Stimulated activated CD8-positive, alpha-beta memory T cell treated with anti-CD3 and anti-CD28 coated beads, Interleukin-15, amount 100 ng/mL, for 48 hours (primary cell): ENCODE data around the gene FAM89A.
"Not testable (repeated sequence)": the region's sequence is repeated elsewhere in the genome, so short reads cannot be mapped to it uniquely, and the experiment has no call there.

Experiments
- DNase-seq, 2 donors: peaks; one replicate each; pipeline ENCODE4 v3.0.0-alpha.2; 2020; ENCODE audit warnings: low read depth in 2 of 2

FAM89A gene

GRCh38 chr1:230994860-230995259 is 45.2 kb downstream of the FAM89A start:
- no peak for DNase-seq

GRCh38 chr1:230992100-230992774 is 47.8 kb downstream of the FAM89A start:
- DNase-seq, result no peak

GRCh38 chr1:230987448-230987847 is 52.6 kb downstream of the FAM89A start:
- no peak for DNase-seq

- no peak for DNase-seq
Measured at GRCh38 chr1:230986976-230987375, 53.1 kb downstream of the FAM89A start.

- DNase-seq, result no peak
Measured at GRCh38 chr1:230985711-230986110, 54.3 kb downstream of the FAM89A start.

- DNase-seq, result not testable (repeated sequence)
Measured at GRCh38 chr1:230984622-230985515, 55.2 kb downstream of the FAM89A start.

GRCh38 chr1:230983811-230984210 is 56.2 kb downstream of the FAM89A start:
- no peak for DNase-seq

GRCh38 chr1:230982696-230983095 is 57.4 kb downstream of the FAM89A start:
- DNase-seq, result no peak

- DNase-seq, result no peak
Measured at GRCh38 chr1:230979952-230980351, 60.1 kb downstream of the FAM89A start.

GRCh38 chr1:230979389-230979716 is 60.7 kb downstream of the FAM89A start:
- DNase-seq, result no peak

- peak; percentile 98 to 99 for DNase-seq
Measured at GRCh38 chr1:230978491-230979388, 61.3 kb downstream of the FAM89A start, which contains the start of the genes ARV1 and TTC13. Gene ARV1, plus strand, starts transcription at chr1:230979094. Its CDS starts 12 bp downstream, at chr1:230979106. Gene TTC13, minus strand, starts transcription at chr1:230978861. Its CDS starts 31 bp downstream, at chr1:230978830.

GRCh38 chr1:230977761-230978490 is 62.1 kb downstream of the FAM89A start:
- peak; percentile 5 to 24 for DNase-seq

GRCh38 chr1:230976825-230977747 is 63.0 kb downstream of the FAM89A start:
- no peak for DNase-seq

GRCh38 chr1:230976360-230976759 is 63.7 kb downstream of the FAM89A start:
- DNase-seq, result no peak

GRCh38 chr1:230975636-230976035 is 64.4 kb downstream of the FAM89A start:
- DNase-seq, result no peak

- peak; percentile 25 to 54 for DNase-seq
Measured at GRCh38 chr1:230972855-230973271, 67.2 kb downstream of the FAM89A start.

GRCh38 chr1:230971771-230972170 is 68.3 kb downstream of the FAM89A start:
- DNase-seq, result no peak

GRCh38 chr1:230970432-230970831 is 69.6 kb downstream of the FAM89A start:
- DNase-seq, result no peak
